Astrocyte of the cerebellum (primary cell): ENCODE data around the gene RGL4.

Source experiments
- DNase-seq: peaks from one replicate; pipeline ENCODE4 v3.0.0-alpha.2; 2011; ENCODE audit warnings: low read depth
- H3K4me3 ChIP-seq: 2 replicates; pipeline ENCODE4 v1.5.1; 2011; ENCODE audit warnings: mild to moderate bottlenecking, low read depth, low read length, moderate library complexity
- in situ Hi-C: cut with HindIII; loops from 2 replicates; pipeline ENCODE4 v1.10.0; 2017; ENCODE audit warnings: low sequenced_read_pairs
- TF ChIP-seq, protein P1 (sequence below): IDR thresholded peaks from 2 replicates; pipeline ENCODE4 v1.5.1; 2012; ENCODE audit warnings: low read length, low read depth, moderate library complexity, mild to moderate bottlenecking; ENCODE audit errors: missing control alignments

The RGL4 gene

GRCh38 chr22:23743303-23743705 is 52.5 kb downstream of the RGL4 start:
- TF ChIP-seq, protein P1, sequence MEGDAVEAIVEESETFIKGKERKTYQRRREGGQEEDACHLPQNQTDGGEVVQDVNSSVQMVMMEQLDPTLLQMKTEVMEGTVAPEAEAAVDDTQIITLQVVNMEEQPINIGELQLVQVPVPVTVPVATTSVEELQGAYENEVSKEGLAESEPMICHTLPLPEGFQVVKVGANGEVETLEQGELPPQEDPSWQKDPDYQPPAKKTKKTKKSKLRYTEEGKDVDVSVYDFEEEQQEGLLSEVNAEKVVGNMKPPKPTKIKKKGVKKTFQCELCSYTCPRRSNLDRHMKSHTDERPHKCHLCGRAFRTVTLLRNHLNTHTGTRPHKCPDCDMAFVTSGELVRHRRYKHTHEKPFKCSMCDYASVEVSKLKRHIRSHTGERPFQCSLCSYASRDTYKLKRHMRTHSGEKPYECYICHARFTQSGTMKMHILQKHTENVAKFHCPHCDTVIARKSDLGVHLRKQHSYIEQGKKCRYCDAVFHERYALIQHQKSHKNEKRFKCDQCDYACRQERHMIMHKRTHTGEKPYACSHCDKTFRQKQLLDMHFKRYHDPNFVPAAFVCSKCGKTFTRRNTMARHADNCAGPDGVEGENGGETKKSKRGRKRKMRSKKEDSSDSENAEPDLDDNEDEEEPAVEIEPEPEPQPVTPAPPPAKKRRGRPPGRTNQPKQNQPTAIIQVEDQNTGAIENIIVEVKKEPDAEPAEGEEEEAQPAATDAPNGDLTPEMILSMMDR, result no peak

DNA sequence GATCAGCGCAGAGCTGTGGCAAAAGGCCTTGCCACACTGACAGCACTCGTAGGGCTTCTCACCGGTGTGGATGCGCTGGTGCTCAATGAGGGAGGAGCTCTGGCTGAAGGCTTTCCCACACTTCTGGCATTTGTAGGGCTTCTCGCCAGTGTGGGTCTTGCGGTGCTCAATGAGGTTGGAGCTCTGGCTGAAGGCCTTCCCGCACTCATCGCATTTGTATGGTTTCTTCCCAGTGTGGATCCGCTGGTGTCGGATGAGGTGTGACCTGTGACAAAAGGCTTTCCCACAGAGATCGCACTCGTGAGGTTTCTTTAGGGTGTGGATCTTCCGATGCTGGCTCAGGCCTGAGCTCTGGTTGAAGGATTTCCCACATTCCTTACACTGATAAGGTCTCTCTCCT is 53.2 kb downstream of the RGL4 start:
- in situ Hi-C loops, result no loop called here
- no peak for DNase-seq
- no peak overlapping the region for H3K4me3 ChIP-seq
- TF ChIP-seq, protein P1, result no peak

More at GRCh38 chr22:23743303-23743705, 52.5 kb downstream of the RGL4 start:
- in situ Hi-C loops, result no loop called here
- no peak overlapping the region for H3K4me3 ChIP-seq
- no peak for DNase-seq

GRCh38 chr22:23744485-23744884 is 53.7 kb downstream of the RGL4 start:
- in situ Hi-C loops, result no loop called here
- DNase-seq, result no peak
- TF ChIP-seq, protein P1, result no peak
- H3K4me3 ChIP-seq, result no peak overlapping the region

- TF ChIP-seq, protein P1, result no peak
- no peak for DNase-seq
- no peak overlapping the region for H3K4me3 ChIP-seq
- in situ Hi-C loops, result no loop called here
These were observed 55.0 kb downstream of the RGL4 start for GRCh38 chr22:23745791-23746190.
